GM18502 (cell line): ENCODE results near the gene SEMA4D.
"Not testable (repeated sequence)": the region's sequence is repeated elsewhere in the genome, so short reads cannot be mapped to it uniquely, and the experiment has no call there.

Source experiments
- ATAC-seq: cut with Tn5 transposase; IDR thresholded peaks from one replicate; pipeline ENCODE4 v1.9.1; 2021; ENCODE audit warnings: mild to moderate bottlenecking; ENCODE audit not compliant: unreplicated experiment, poor library complexity

The SEMA4D gene

GRCh38 chr9:89350988-89351557, 146.8 kb downstream of the SEMA4D start:
- ATAC-seq, result no peak

DNA sequence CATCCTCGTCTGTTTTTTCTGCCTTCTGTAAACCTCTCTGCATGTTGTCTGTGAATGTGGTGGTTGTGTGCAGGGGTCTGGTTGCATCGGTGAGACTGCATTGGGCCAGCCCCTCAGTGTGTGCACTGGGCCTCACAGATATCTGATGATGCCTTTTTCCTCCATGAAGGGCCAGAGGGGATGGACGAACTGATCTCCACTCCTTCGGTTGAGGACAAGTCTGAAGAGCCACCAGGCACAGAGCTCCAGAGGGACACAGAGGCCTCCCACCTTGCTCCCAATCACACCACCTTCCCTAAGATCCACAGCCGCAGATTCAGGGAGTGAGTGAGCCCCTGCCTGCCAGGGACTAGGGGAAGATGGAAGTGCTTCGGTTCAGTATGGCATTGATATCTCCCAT, 148.3 kb downstream of the SEMA4D start:
- no peak for ATAC-seq

GRCh38 chr9:89347651-89348050, 150.3 kb downstream of the SEMA4D start:
- ATAC-seq, result no peak

DNA sequence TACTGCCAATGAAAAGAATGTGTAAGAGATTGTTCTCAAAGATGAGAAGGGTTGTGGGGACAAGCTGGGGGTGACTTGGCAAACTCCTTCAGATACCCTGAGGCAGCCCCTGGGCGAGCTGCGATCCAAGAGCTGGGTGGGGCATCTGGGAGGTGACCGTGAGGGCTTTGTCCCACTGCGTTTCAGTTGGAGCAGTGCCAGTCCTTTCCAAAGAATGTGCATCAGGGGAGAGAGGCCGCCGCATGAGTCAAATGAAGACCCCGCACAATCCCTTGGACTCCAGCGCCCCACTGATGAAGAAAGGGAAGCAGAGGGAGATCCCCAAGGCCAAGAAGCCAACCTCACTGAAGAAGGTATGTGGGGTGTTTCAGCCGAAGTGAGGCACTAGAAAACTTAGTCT, 151.2 kb downstream of the SEMA4D start:
- no peak for ATAC-seq

DNA sequence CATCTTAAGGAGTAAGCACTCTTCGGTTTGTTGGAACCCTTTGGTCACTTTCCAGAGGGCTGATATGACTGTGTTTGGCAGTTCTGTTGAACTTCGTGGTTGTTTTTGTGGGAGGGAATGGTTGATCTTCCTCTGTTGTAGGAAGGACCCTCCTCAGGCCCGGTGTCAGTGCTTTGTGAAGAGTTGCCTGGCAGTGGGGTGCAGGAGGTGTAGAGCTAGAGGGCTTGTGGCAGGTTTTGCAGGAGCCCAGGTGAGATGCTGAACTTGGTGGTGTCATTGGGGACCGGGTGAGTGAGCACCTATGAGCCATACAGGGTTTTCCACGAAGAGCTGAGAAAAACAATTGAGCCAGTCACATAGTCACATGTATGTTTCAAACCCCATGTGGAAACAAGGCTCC, 152.4 kb downstream of the SEMA4D start:
- no peak for ATAC-seq

DNA sequence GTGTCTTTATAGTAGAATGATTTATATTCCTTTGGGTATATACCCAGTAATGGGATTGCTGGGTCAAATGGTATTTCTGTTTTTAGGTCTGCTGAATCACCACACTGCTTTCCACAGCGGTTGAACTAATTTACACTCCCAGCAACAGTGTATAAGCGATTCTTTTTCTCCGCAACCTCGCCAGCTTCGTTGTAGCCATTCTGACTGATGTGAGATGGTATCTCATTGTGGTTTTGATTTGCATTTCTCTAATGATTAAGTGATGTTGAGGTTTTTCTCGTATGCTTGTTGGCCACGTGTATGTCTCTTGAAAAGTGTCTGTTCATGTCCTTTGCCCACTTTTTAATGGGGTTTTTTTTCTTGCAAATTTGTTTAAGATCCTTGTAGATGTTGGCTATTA, 154.1 kb downstream of the SEMA4D start:
- not testable (repeated sequence) for ATAC-seq

DNA sequence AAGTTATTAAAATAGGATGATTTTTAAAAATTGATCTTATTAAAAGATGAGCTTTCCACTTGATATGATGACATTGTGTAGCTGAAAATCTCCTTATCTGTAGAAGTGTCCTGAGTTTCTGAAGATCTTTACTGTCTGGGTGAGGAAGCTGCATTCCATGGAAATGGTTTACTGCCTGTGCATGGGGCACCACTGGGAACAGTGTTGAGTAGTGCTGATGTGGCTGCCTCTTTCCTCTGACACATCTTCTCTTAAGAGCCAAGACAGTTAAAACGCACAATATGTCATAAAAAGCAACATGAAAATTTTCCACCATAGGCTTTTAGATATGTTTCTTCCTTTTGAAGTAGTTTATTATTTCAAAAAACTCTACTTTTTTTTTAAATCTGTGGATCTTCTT, 155.0 kb downstream of the SEMA4D start:
- no peak for ATAC-seq

DNA sequence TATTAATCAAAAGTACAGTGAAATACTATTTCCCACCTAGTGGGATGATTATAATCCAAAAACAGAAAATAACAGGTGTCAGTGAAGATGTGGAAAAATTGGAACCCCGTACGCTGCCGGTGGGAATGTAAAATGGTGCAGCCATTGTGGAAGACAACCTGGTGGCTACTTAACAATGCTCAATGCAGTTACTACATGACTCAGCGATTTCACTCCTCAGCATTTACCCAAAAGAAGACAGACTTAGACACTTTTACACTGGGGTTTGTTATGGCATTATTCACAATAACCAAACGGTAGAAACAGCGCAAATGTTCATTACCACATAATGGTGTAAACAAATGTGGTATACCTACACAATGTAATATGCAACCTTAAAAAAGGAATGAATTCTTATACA, 155.7 kb downstream of the SEMA4D start:
- ATAC-seq, result no peak

DNA sequence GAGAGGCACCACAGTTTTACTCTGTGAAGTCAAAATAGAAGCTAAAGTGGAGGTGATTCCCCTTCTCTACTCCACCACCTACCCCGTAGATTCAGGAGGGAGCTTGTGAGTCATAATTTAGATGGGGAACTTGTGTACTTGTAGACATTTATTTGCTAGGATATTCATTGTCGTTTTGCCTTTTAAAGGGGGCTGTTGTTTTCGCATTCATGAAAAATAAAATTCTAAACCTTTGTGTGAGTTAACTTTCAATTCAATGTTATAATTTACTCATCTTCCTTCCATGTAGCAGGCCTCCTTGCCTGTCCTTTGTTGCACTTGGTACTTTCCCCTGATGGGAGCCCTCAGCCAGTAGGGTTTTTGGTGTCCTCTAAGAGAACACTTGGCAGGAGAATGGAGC, 157.6 kb downstream of the SEMA4D start:
- no peak for ATAC-seq

GRCh38 chr9:89339807-89340206, 158.1 kb downstream of the SEMA4D start:
- ATAC-seq, result no peak

GRCh38 chr9:89330513-89330912, 167.4 kb downstream of the SEMA4D start:
- ATAC-seq, result no peak

DNA sequence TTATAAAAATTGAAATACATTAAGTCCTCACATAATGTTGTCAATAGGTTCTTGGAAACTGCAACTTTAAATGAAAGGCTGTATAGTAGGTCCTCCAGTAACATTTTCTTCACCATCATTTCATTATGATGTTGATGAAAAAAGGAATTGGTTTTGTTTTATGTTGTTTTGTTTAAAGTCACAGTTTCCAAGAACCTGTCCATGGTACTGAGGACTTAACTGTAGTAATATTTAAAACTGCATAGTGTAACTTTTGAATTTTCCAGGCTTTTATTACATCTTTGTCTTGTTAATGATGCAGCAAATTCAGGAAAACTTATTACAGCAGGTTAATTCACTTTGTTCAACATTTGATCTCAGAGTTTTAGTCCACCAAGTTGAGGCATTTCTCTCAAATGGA, 168.0 kb downstream of the SEMA4D start:
- ATAC-seq, result no peak

- ATAC-seq, result no peak
These were observed 169.8 kb downstream of the SEMA4D start for GRCh38 chr9:89328064-89328463.

DNA sequence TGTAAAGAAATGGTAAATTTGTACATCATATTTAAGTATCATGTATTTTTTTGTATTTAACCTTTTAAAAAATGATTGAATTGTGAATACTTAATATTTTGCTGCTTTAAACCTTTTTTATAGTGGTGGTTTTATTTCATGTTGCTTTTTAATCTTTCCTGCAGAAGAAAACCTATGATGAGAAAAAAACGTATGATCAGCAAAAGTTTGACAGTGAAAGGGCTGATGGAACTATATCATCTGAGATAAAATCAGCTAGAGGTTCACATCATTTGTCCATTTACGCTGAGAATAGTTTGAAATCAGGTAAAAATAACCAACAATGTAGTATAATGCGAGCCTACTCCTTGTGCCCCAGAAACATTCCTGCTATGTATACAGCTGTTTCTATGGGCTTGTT, 172.2 kb downstream of the SEMA4D start:
- ATAC-seq, result no peak

GRCh38 chr9:89323390-89323789, 174.5 kb downstream of the SEMA4D start:
- no peak for ATAC-seq

DNA sequence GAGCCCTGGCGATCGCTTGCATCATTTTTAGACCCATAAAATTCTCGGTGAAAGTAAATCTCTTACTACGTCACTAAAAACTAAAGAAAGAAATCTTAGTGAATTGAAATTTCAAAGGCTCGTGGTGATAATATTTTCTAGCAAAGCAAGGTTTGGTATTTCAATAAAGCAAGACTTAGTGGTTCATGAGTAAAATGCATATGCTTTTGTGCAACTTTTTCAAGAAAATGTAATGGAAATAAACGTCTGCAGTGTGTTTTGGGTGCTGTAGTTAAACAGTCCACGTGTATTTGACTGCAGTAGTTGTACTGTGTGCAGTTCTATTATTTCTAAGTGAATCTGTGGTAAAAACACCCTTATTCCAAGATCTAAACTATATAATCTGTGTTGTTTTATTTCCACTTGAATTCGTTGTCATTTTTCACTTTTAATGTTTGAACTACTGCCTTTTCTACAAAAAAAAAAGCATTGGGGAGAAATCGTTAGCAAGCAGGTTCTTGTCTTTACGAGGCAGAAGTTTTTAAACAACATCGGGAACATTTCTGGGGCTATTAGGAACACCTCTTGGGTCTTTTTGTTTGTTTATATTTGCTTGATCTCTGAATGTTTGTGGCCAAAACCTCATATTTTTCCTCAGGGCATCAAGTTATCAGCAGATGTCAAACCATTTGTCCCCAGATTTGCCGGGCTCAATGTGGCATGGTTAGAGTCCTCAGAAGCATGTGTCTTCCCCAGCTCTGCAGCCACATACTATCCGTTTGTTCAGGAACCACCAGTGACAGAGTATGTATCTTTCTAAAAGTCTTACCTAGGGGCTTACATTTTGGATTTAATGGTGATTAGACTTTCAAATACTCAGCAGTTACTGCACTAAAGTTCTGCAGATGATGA, 178.7 kb downstream of the SEMA4D start:
- no peak for ATAC-seq

DNA sequence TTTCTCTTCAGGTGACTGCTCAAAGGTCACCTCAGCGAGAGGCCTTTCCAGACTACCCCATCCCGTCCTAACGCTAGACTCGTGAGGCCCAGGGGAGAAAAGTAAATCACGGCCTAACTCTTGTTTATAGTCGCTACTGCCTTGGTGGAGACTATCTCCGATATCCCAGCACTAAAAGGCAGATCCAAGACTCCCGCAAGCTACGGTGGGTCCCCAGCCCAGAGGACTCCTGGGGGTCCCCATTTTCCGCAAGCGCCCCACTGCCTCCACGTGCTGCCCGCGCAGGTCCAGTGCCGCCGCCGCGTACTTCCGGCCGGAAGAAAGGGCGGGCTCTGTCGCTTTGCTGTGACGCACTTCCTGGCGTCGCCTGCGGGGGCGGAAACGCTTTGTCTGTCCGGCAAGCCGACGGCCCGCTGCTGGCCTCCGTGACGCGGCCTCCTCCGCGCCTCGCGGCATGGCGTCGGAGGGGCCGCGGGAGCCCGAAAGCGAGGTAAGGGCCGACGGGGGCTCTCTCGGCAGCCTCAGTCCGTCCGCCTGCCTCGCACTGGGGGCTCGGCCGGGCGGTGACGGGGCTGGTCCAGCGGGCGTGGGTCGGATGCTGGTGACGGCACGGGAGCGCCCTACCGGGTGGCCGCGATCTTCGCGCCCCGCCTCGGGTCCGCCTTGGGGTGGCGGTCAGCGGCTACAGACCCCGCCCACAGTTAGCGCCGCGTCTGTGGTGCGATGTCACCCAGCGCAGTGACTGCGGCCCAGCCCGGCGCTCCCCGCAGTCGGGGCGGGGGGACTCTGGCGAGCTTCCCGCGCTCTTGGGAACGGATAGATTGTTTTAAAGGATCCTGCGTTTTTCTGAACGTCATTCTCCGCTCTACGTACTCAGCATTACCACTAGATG, 179.5 kb downstream of the SEMA4D start, which contains the start of gene SECISBP2:
Gene SECISBP2 (plus strand): TSS at position 378 of the 892 bp plus-strand sequence. CDS start 77 bp downstream, at position 455.
- peak; percentile 89 for ATAC-seq

- ATAC-seq, result no peak
These were observed 180.6 kb downstream of the SEMA4D start for GRCh38 chr9:89317282-89317681.

DNA sequence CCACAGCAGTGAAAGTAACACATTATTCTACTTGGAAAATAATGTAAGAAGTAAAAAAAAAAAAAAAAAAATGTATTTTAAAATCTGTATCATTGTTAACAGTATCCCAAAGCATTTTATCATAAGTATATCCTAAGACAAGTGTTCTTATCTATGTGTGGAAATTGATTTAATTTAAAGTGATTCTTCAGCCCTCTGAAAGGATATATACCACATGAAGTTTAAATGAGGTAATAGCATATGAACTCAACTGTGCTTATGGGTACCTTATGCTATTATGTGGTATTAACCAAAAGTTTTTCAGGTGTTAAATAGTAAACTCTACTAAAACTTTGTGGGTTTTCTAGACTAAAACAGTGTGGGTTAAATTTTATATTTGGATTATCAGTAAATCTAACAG, 182.4 kb downstream of the SEMA4D start:
- ATAC-seq, result no peak

DNA sequence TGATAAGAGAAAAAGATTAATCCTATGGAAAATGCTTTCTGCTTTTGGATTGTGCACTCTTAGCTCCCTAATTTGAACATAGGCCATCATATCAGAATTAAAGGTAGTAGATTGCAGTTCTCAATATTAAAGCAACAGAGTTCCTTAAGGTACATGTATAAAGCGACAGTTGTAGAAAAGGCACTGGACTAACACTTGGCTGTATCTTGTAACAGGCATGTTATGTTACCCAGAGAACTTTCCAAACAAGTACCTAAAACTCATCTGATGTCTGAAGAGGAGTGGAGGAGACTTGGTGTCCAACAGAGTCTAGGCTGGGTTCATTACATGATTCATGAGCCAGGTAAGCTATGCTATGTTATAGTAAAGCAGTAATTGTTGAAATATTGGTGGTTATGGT, 183.0 kb downstream of the SEMA4D start:
- no peak for ATAC-seq

DNA sequence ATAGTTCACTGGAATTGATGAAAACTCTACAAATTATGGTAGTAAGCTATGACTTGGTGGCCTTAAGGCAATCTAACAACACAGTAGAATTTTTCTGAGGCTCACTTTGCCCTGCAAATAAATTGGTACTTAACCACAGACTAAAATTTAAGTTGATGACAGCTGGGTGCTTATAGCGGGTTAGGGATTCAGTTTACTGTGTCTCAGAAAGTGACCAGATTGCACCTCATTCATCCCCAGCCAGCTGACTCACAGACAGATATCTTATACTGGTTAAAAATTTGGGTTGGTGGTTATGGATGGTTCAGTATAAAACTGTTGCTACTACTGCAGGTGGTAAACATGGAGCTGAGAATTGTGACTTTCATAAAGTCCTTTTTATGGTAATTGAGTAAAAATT, 184.1 kb downstream of the SEMA4D start:
- no peak for ATAC-seq
